Memory B cell (primary cell): ENCODE data around the gene HJURP.

ENCODE experiments used
- ATAC-seq: fragments of 150-1000 bp; cut with Tn5 transposase; 2 replicates; pipeline ENCODE4 v1.10.0; 2021; ENCODE audit warnings: low read depth, mild to moderate bottlenecking, moderate library complexity
- DNase-seq, 2 donors: peaks; one replicate each; pipeline ENCODE4 v3.0.0; 2022; ENCODE audit warnings: low spot score in 2 of 2
- H3K27ac Mint-ChIP-seq: one replicate; pipeline ENCODE4 v1.8.0; 2022; ENCODE audit warnings: mild to moderate bottlenecking, moderate library complexity, mixed read lengths
- H3K27me3 Mint-ChIP-seq: one replicate; pipeline ENCODE4 v1.8.0; 2022; ENCODE audit warnings: mixed read lengths
- H3K36me3 Mint-ChIP-seq: one replicate; pipeline ENCODE4 v1.8.0; 2022; ENCODE audit warnings: mild to moderate bottlenecking, mixed read lengths
- H3K4me1 Mint-ChIP-seq: one replicate; pipeline ENCODE4 v1.8.0; 2022; ENCODE audit warnings: mixed read lengths
- H3K4me3 Mint-ChIP-seq: one replicate; pipeline ENCODE4 v1.8.0; 2022; ENCODE audit warnings: mild to moderate bottlenecking, moderate library complexity, mixed read lengths
- H3K9me3 Mint-ChIP-seq: one replicate; pipeline ENCODE4 v1.8.0; 2022; ENCODE audit warnings: mixed read lengths

Gene HJURP

DNA sequence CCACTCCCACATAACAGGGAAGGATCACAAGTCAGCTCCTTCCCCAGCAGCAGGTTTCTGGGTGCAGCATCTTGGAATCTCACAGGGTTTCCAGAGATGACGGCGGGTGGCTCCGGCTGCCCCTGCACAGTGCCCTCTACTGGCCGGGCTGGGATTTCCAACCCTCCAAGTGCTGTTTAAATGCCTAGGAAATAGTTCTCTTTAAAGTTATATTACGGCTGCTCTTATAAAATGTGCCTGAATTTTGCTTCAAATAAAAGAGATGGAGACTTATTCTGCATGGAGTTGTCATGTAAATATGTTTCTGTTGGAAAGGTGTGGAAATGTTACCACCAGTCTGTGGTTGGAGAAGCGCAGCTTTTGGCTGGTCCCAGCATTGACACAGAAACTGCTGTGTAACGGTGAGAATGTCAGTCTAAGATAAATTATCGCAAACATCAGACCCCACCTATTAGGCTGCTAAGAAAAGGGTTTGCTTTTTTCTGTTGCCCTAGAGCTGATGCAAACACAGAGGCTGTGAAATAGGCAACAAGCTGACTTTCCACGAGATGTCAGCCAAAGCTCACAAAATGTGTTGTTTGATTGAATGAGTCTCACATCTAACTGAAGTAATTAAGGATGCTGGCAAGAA is 3.3 kb upstream of the HJURP start:
- no peak overlapping the region for H3K27ac Mint-ChIP-seq
- DNase-seq = peak; percentile 31 to 45

DNA sequence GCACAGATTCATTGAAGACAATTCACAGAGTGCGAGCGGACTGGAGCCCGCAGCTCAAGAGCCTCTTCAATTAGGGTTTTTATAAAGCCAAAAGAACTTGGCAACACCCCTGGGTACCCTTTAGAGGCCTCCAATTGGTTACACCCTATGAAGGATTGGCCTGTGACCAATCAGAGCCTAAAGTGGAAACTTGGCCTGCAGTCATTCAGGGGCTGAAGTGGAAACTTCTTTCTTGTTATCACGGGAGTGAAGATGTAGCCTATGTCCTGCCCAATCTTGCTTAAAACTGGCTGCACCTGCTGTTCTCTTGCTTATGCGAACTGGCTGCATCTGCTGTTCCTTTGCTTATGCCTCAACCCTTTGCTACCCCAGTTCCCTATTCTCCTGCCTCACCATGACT is 1.8 kb upstream of the HJURP start:
- DNase-seq (no peak), ATAC-seq (no peak)
- H3K4me1 Mint-ChIP-seq = peaks cover 3% of the 10 kb centered on the region
- H3K27ac Mint-ChIP-seq = no peak overlapping the region
- no peaks in the 10 kb centered on the region for H3K9me3 Mint-ChIP-seq
- no peaks in the 10 kb centered on the region for H3K36me3 Mint-ChIP-seq
- peaks cover 5% of the 10 kb centered on the region for H3K27me3 Mint-ChIP-seq
- no peak overlapping the region for H3K4me3 Mint-ChIP-seq

More for the DNA sequence above, 3.3 kb upstream of the HJURP start:
- ATAC-seq = no peak
- Mint-ChIP-seq H3K27me3 (peaks cover 4% of the 10 kb centered on the region), H3K9me3 (no peaks in the 10 kb centered on the region), H3K4me1 (peaks cover 3% of the 10 kb centered on the region), H3K36me3 (peaks cover 2% of the 10 kb centered on the region), H3K4me3 (no peak overlapping the region)

DNA sequence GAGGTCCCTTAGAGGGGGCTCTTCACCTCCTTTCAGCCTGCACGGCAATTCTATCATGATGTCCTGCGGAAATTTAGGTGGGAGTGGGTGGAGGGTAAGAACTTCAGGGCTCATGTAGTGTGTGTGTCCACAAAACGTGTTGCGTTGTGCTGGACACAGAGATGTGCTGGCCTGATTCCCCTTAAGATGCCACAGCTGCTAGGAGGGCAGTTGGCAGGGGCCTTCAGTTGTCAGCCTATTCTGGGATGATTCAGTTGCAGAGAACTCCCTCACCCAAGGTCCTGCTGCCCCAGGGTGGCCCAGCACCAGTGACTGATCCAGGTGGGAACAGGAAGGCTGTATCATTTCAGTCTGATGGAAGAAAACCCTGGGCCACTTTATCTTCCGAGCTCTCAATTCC is 1.0 kb upstream of the HJURP start:
- H3K4me3 Mint-ChIP-seq = peak overlapping the region; percentile 89
- no peak for ATAC-seq
- no peak overlapping the region for H3K27ac Mint-ChIP-seq
- H3K27me3 Mint-ChIP-seq = peaks cover 4% of the 10 kb centered on the region
- no peak for DNase-seq
- peaks cover 3% of the 10 kb centered on the region for H3K4me1 Mint-ChIP-seq
- H3K9me3 Mint-ChIP-seq = no peaks in the 10 kb centered on the region
- H3K36me3 Mint-ChIP-seq = no peaks in the 10 kb centered on the region

DNA sequence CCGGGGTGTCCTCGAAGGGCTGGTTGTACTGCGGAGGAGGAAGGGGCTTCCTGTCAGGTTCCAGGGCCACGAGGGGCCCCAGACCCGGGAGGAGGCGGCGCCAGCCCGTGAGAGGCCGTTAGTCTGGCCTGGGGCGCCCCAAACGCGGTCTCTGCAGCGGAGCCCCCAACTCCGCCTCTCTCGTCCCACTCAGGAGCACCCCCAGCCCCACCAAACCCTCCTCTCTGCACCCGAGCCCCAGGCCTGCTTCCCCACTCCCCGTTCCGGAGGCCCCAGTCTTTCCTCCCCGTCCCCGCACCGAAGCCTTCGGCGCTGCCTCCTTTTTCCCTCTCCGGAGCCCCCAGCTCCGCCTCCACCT is 473 bp downstream of the HJURP start:
- Mint-ChIP-seq H3K27me3 (peaks cover 3% of the 10 kb centered on the region), H3K4me1 (peaks cover 3% of the 10 kb centered on the region), H3K36me3 (no peaks in the 10 kb centered on the region), H3K27ac (no peak overlapping the region), H3K9me3 (no peaks in the 10 kb centered on the region), H3K4me3 (peak overlapping the region; percentile 89)
- no peak for DNase-seq
- no peak for ATAC-seq

DNA sequence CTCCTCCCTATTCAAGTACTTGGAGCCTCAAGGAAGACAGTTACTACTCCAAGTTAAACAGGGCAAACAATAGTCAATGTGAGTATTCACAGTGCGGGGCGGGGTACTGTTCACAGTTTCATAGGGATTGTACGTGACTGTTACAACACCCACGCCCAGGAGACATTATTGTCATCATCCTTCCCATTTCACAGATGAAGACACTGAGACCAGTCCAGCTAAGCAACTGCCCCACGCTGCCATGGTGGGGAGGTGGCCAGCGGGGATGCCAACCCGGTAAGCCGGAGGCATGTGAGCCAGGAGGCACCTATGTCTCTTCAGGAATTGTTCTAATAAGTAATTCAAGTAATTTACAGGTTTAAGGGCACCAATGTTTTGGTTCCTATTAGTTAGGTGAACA is 982 bp downstream of the HJURP start:
- no peaks in the 10 kb centered on the region for H3K36me3 Mint-ChIP-seq
- H3K27me3 Mint-ChIP-seq = peaks cover 3% of the 10 kb centered on the region
- peaks cover 3% of the 10 kb centered on the region for H3K4me1 Mint-ChIP-seq
- no peak for ATAC-seq
- H3K9me3 Mint-ChIP-seq = no peaks in the 10 kb centered on the region
- no peak for DNase-seq
- no peak overlapping the region for H3K27ac Mint-ChIP-seq
- H3K4me3 Mint-ChIP-seq = peak overlapping the region; percentile 89

DNA sequence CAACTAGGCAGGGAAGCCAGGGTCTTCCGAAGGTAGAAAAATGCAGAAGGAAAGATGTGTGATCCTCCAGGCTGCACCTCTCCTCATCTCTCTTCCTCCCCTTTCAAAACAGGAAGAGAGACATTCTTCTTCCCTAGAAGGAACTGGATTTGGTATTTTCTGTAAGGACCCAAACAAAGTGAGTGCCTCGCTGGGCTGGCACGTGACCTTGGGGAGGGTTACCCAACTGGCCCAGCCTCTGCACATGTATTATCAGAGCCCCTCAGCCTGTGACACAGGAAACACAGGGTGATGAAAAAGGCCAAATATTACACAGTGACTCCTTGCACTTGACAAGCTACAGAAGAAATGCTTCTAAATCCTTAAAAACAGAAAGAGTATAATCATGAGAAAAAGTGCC is 2.3 kb downstream of the HJURP start:
- Mint-ChIP-seq H3K9me3 (no peaks in the 10 kb centered on the region), H3K27ac (no peak overlapping the region), H3K4me1 (peaks cover 3% of the 10 kb centered on the region), H3K27me3 (peaks cover 3% of the 10 kb centered on the region), H3K36me3 (no peaks in the 10 kb centered on the region), H3K4me3 (no peak overlapping the region)
- DNase-seq = peak in 1 of 2 donors; percentile 8
- no peak for ATAC-seq

DNA sequence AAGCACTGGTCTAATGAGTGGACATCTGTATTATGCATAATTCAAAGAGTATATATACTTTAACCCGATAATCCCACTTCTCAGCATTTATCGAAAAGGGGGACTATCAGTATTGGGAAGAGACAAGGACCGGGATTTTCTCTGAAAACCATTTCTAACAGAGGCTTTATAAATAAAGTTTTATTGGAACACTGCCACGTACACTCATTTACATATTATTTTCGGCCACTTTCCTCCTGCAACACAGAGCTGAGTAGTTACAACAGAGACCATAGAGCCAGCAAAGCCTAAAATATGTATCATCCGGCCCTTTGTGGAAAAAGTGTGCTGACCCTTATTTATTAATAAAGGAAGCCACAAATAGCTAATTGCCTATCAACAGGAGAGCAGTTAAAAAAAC is 3.2 kb downstream of the HJURP start:
- H3K4me1 Mint-ChIP-seq = peaks cover 3% of the 10 kb centered on the region
- H3K4me3 Mint-ChIP-seq = no peak overlapping the region
- no peaks in the 10 kb centered on the region for H3K9me3 Mint-ChIP-seq
- ATAC-seq = no peak
- H3K27me3 Mint-ChIP-seq = peaks cover 3% of the 10 kb centered on the region
- H3K27ac Mint-ChIP-seq = no peak overlapping the region
- DNase-seq = no peak
- H3K36me3 Mint-ChIP-seq = no peaks in the 10 kb centered on the region

DNA sequence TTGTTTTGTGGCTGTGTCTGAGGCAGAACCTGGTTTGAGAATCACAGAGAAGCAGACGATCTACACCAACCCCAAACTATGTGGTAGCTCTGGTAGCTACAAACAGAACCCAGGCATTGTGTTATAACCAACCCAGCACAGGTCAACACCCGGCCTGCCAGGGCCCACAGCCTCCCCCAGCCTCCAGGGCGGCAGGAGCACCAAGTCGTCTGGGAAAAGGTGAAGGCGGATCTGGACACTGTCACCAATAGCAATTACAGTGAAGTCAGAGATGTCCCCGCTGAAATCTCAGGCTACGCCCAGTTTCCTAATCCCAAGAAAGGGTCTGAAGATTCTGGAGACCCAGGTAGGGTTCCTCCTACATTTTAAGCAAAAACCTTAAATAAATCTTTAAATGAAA is 3.6 kb downstream of the HJURP start:
- no peak overlapping the region for H3K4me3 Mint-ChIP-seq
- peaks cover 3% of the 10 kb centered on the region for H3K27me3 Mint-ChIP-seq
- no peaks in the 10 kb centered on the region for H3K9me3 Mint-ChIP-seq
- no peak for ATAC-seq
- DNase-seq = no peak
- H3K4me1 Mint-ChIP-seq = peaks cover 3% of the 10 kb centered on the region
- no peaks in the 10 kb centered on the region for H3K36me3 Mint-ChIP-seq
- no peak overlapping the region for H3K27ac Mint-ChIP-seq

DNA sequence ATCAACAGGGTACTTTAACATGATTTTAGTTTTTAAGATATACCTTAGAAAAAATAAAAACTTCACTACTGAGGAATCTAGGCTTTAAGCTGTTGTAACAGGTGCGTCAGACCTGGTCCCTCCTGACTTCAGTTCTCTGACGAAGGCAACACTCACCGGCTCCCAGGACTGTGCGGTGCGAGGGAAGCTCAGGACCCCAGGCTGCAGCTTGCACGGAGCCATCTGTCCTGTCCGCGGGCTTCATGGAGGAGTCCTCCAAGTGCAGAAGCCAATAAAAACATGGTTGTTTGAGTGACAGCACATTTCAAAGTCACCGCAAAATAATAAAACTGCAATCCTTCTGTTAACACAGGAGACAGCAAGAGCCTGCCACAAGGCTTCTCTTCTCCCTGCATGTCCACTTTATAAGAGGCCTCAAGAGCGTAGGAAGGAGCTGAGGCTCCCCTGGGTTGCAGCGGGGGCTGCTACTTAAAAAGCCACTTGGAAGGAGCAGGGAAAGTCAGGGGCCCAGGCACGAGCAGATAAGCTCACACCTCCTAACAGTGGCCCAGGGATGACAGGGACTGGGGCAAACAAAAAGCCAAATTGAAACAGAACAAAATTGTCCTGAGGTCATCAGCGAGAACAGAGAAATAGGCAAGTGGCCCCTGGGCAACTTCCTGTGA is 4.6 kb downstream of the HJURP start:
- no peaks in the 10 kb centered on the region for H3K36me3 Mint-ChIP-seq
- no peaks in the 10 kb centered on the region for H3K9me3 Mint-ChIP-seq
- no peak for ATAC-seq
- peaks cover 3% of the 10 kb centered on the region for H3K4me1 Mint-ChIP-seq
- no peak overlapping the region for H3K27ac Mint-ChIP-seq
- no peak overlapping the region for H3K4me3 Mint-ChIP-seq
- DNase-seq = peak in 1 of 2 donors; percentile 6
- peaks cover 3% of the 10 kb centered on the region for H3K27me3 Mint-ChIP-seq

DNA sequence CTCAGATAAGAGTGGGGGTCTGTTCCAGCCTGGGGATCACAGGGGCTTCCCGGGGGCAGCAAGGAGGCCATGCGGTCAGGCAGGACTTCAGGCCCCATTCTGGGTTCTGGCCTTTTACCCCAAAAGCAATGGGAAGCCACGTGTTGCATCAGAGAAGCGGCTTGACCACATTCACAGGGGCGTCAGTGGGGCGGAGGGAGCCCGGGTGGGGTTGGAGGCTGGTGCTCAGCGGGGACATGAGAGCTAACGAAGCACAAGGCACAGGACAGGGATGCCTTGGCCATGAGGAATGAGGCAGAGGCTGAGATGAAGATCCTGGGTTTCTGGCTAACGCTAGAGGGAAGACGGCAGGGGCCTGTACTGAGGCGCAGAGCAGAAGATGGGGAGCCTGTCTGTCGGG is 6.1 kb downstream of the HJURP start:
- no peaks in the 10 kb centered on the region for H3K36me3 Mint-ChIP-seq
- no peaks in the 10 kb centered on the region for H3K9me3 Mint-ChIP-seq
- DNase-seq = no peak
- no peaks in the 10 kb centered on the region for H3K4me1 Mint-ChIP-seq
- no peak overlapping the region for H3K27ac Mint-ChIP-seq
- H3K27me3 Mint-ChIP-seq = peaks cover 1% of the 10 kb centered on the region
- ATAC-seq = no peak
- H3K4me3 Mint-ChIP-seq = no peak overlapping the region

DNA sequence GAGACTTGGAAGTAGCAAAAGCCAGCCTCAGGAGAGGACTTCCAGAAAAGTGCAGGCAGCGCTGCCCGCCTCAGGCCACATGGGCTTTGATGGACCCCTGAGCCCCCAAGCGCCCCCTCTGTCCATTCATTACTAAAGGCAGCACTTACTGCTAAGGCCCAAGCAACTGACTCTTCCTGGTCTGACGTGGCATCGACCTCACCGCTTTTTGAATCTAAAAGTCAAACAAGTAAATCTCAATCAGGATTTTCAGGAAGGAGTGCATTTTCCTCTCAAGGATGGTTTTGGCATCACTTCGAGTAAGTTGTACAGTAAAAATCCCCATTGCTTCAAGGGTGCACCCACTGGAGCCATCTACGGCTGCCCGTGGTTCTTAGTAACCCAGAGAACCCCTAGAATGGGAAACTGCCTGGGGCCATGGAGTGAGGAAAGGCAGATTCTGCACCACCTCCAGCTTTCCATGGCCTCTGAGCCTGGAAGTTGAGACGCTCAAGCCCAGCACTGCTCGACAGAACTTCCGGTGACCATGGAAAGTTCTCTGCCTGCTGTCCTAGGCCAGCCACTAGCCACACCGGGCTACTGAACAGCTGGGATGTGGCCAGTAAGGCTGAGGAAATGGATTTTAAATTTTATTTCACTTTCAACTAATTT is 7.0 kb downstream of the HJURP start:
- ATAC-seq = no peak
- Mint-ChIP-seq H3K27ac (no peak overlapping the region), H3K36me3 (no peaks in the 10 kb centered on the region), H3K4me3 (no peak overlapping the region), H3K4me1 (no peaks in the 10 kb centered on the region), H3K9me3 (no peaks in the 10 kb centered on the region), H3K27me3 (no peaks in the 10 kb centered on the region)
- DNase-seq = peak in 1 of 2 donors; percentile 4

DNA sequence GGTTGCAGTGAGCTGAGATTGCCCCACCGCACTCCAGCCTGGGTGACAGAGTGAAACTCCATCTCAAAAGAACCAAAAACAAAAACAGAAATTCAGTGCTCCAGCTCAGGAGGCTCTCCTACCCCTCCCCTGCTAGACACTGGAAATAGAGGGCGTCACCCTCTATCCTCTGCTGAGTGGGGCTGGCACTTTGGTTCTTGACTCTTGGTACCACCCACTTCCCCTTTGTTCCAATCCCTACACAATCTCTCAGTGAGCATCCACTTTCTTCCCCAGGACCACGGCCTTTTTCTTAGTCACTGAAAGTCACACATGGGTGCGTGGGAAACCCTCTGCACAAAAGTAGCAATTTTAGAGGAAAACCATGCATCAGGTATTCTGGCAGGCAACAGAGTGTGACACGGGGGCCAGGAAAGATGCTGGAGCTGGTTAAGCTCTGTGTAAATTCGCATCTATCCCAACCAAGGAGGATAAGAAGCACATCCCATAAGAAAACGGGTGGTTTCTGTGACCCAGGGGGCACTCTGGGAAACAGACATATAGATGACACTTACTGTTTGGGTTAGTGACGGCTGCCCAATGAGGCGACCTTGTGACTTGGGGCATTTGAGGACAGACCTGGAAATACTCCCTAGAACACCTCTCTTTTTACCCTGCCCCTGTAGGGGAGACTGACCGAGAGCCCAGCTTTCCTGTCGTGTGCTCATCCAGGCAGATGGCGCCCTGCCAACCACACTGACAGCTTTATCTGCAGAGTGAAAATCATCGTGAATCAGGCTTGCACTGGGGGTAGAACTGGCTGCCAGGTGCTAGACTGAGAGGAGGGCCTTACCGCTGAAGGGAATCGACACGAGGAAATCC is 7.7 kb downstream of the HJURP start:
- ATAC-seq (no peak), DNase-seq (peak in 1 of 2 donors; percentile 5)
- Mint-ChIP-seq H3K27ac (no peak overlapping the region), H3K36me3 (no peaks in the 10 kb centered on the region), H3K27me3 (no peaks in the 10 kb centered on the region), H3K4me3 (no peak overlapping the region), H3K4me1 (no peaks in the 10 kb centered on the region), H3K9me3 (no peaks in the 10 kb centered on the region)

DNA sequence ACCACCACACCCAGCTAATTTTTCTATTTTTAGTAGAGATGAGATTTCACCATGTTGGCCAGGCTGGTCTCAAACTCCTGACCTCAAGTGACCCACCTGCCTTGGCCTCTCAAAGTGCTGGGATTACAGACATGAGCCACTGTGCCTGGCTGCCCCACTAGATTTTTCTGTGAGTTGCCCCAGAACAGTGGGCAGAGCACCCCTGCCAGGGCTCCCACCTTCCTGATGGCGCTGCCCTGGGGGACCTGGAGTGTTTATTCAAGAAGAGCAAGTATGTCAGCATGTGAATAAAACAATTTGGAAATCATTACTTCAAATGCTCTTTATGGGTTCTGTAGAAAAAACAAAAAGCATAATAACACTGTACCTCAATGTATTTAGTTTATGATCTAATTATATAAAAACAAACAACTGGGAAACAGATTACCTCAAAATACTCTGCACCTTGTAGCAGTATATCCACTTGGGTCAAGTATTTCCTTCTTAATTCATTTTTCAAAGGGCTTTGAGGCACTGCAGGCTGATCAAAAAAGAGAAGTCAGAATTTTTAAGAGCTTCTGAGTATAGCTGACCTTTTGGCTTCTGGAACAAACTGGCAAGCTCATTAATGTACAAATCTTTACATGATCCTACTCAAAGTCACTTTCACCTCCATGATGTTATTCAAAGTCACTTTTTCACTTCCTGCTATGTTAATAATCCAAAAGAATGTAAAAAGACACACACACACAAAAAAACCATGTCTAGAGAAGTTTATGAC is 8.9 kb downstream of the HJURP start:
- ATAC-seq (no peak), DNase-seq (peak in 1 of 2 donors; percentile 1)
- no peaks in the 10 kb centered on the region for H3K27me3 Mint-ChIP-seq
- H3K27ac Mint-ChIP-seq = no peak overlapping the region
- no peaks in the 10 kb centered on the region for H3K4me1 Mint-ChIP-seq
- no peaks in the 10 kb centered on the region for H3K36me3 Mint-ChIP-seq
- no peaks in the 10 kb centered on the region for H3K9me3 Mint-ChIP-seq
- no peak overlapping the region for H3K4me3 Mint-ChIP-seq
